Glutamatergic neuron (in vitro differentiated cells): ENCODE data around the gene FCHSD1. TPM values are rescaled to one million over a fixed set of nuclear protein-coding genes. Genes with fewer than 3 reads are reported as not detected.

Experiments
- DNase-seq: peaks from one replicate; pipeline ENCODE4 v3.0.0; 2022
- H3K27ac Mint-ChIP-seq: one replicate; pipeline ENCODE4 v1.8.0; 2020; ENCODE audit warnings: mild to moderate bottlenecking, mixed read lengths, inconsistent platforms; ENCODE audit not compliant: unreplicated experiment
- H3K27me3 Mint-ChIP-seq: one replicate; pipeline ENCODE4 v1.8.0; 2020; ENCODE audit warnings: mild to moderate bottlenecking, moderate library complexity, mixed read lengths, inconsistent platforms; ENCODE audit not compliant: unreplicated experiment
- H3K36me3 Mint-ChIP-seq: one replicate; pipeline ENCODE4 v1.8.0; 2020; ENCODE audit warnings: mild to moderate bottlenecking, mixed read lengths, inconsistent platforms; ENCODE audit not compliant: unreplicated experiment
- H3K4me1 Mint-ChIP-seq: one replicate; pipeline ENCODE4 v1.8.0; 2020; ENCODE audit warnings: mild to moderate bottlenecking, low read depth, mixed read lengths, inconsistent platforms; ENCODE audit not compliant: unreplicated experiment
- H3K4me3 Mint-ChIP-seq: one replicate; pipeline ENCODE4 v1.8.0; 2020; ENCODE audit warnings: mild to moderate bottlenecking, mixed read lengths, inconsistent platforms; ENCODE audit not compliant: unreplicated experiment
- H3K9me3 Mint-ChIP-seq: one replicate; pipeline ENCODE4 v1.8.0; 2020; ENCODE audit warnings: mild to moderate bottlenecking, moderate library complexity, mixed read lengths, inconsistent platforms; ENCODE audit not compliant: unreplicated experiment
- CTCF ChIP-seq: fragments of 200-600 bp; sonication (generic); IDR thresholded peaks from one replicate; pipeline ENCODE4 v1.5.0; 2021; ENCODE audit not compliant: partially characterized antibody, unreplicated experiment
- total RNA-seq: library from RNA; stranded (reverse); fragmentation: NEBNext Ultra II Directional; extraction: Animal tissue kit (Norgen Biotek cat#: 25700); gene quantifications from one replicate; pipeline ENCODE4 v1.2.1, GENCODE V29; 2021; ENCODE audit not compliant: unreplicated experiment

The FCHSD1 gene
- total RNA-seq, 1 donor from 2014 or later, result 25.8 TPM

GRCh38 chr5:141662028-141662427, 10.8 kb upstream of the FCHSD1 start:
- H3K9me3 Mint-ChIP-seq, result peaks cover 5% of the 10 kb centered on the region
- no peak for DNase-seq
- H3K27me3 Mint-ChIP-seq, result peaks cover 5% of the 10 kb centered on the region
- no peak overlapping the region for H3K27ac Mint-ChIP-seq
- H3K36me3 Mint-ChIP-seq, result peaks cover 3% of the 10 kb centered on the region
- no peaks in the 10 kb centered on the region for H3K4me1 Mint-ChIP-seq
- TF ChIP-seq CTCF, result no peak
- no peak overlapping the region for H3K4me3 Mint-ChIP-seq

- Mint-ChIP-seq H3K27me3 (peaks cover 8% of the 10 kb centered on the region), H3K4me3 (no peak overlapping the region), H3K9me3 (peaks cover 7% of the 10 kb centered on the region), H3K27ac (no peak overlapping the region), H3K4me1 (no peaks in the 10 kb centered on the region), H3K36me3 (peaks cover 3% of the 10 kb centered on the region)
- TF ChIP-seq CTCF, result no peak
- no peak for DNase-seq
Measured at GRCh38 chr5:141657937-141658545, 6.8 kb upstream of the FCHSD1 start.

- DNase-seq, result no peak
- H3K4me1 Mint-ChIP-seq, result no peaks in the 10 kb centered on the region
- H3K9me3 Mint-ChIP-seq, result peaks cover 9% of the 10 kb centered on the region
- H3K4me3 Mint-ChIP-seq, result no peak overlapping the region
- TF ChIP-seq CTCF, result no peak
- peaks cover 3% of the 10 kb centered on the region for H3K36me3 Mint-ChIP-seq
- H3K27me3 Mint-ChIP-seq, result peaks cover 6% of the 10 kb centered on the region
- no peak overlapping the region for H3K27ac Mint-ChIP-seq
Measured at GRCh38 chr5:141657404-141657803, 6.2 kb upstream of the FCHSD1 start.

GRCh38 chr5:141656396-141656795, 5.2 kb upstream of the FCHSD1 start:
- H3K9me3 Mint-ChIP-seq, result peaks cover 9% of the 10 kb centered on the region
- H3K4me3 Mint-ChIP-seq, result no peak overlapping the region
- H3K36me3 Mint-ChIP-seq, result peaks cover 3% of the 10 kb centered on the region
- no peaks in the 10 kb centered on the region for H3K4me1 Mint-ChIP-seq
- peaks cover 5% of the 10 kb centered on the region for H3K27me3 Mint-ChIP-seq
- DNase-seq, result no peak
- no peak for TF ChIP-seq CTCF
- H3K27ac Mint-ChIP-seq, result no peak overlapping the region

- no peak overlapping the region for H3K4me3 Mint-ChIP-seq
- H3K36me3 Mint-ChIP-seq, result peaks cover 3% of the 10 kb centered on the region
- DNase-seq, result no peak
- H3K27me3 Mint-ChIP-seq, result peaks cover 5% of the 10 kb centered on the region
- TF ChIP-seq CTCF, result no peak
- H3K27ac Mint-ChIP-seq, result no peak overlapping the region
- H3K9me3 Mint-ChIP-seq, result peaks cover 10% of the 10 kb centered on the region
- H3K4me1 Mint-ChIP-seq, result no peaks in the 10 kb centered on the region
Measured at GRCh38 chr5:141655020-141655419, 3.8 kb upstream of the FCHSD1 start.
